Heart left ventricle (tissue), 13 donors: ENCODE results near the gene TWF2.

Experiments used
- CTCF ChIP-seq, 12 donors: fragments of 200-600 bp; sonication (generic) in 4 of 12; IDR thresholded peaks; one replicate each; pipeline versions ENCODE4 v1.5.0 to v1.8.0; 2018 to 2022; ENCODE audit warnings: antibody characterized with exemption in 12 of 12, mild to moderate bottlenecking in 5 of 12
- POLR2A ChIP-seq, 2 donors: fragments of 450-650 bp; IDR thresholded peaks; one replicate each; pipeline ENCODE4 v1.6.1; 2017; ENCODE audit warnings: antibody characterized with exemption in 2 of 2, mild to moderate bottlenecking in 2 of 2, moderate library complexity in 2 of 2
- donor health status: ischemic (EF 13 %, LVEDD 7.1; RV severe dilation, severe dysfunction).
- donor health status: DM: no; HTN: yes; CAD: no.
- donor health status: DM: no; HTN: no; CAD: no.
- donor health status: ischemic (EF 25% LVEDD 6.9; RV normal size, moderate dysfunction).
- donor health status: ischemic (EF 25% LVEDD 5.7; RV mildly dilated, moderate dysfunction).
- donor health status: ischemic (EF 35%, LVEDD 5.7; RV mildly dilated, moderate dysfunction).
- donor health status: nonischemic (EF 11% LVEDD 7.7; RV severe dilation, severe dysfunction).
- donor health status: DM: yes; HTN: yes; CAD: no.
- donor health status: PGD.
- donor health status: ischemic (EF 29% LVEDD 5.4; RV normal size, mild dysfunction).
- donor health status: nonischemic (EF 23%, LVEDD 6.1; RV moderate dilation, normal function).

- no peak for TF ChIP-seq CTCF (IDR thresholded peaks at IDR 0.05)
- no peak for TF ChIP-seq POLR2A (IDR thresholded peaks at IDR 0.05)
Observed at GRCh38 chr3:52249683-52250082, 10.7 kb upstream of the TWF2 start.
